HCT116 (cell line): Measurements from ENCODE around the gene CD83. TPM values are rescaled to one million over a fixed set of nuclear protein-coding genes. Genes with fewer than 3 reads are reported as not detected.

Experiments used
- ATAC-seq: fragments of 200-7000 bp; cut with Tn5 transposase; 2 replicates; pipeline ENCODE4 v1.9.1; 2020; ENCODE audit warnings: mild to moderate bottlenecking, moderate library complexity
- BruUV-seq: library from RNA; stranded (reverse); fragments of 400-500 nt; replicated peaks from 2 replicates; lab custom pipeline; 2021; lab: Mats Ljungman, UMichigan
- CTCF ChIA-PET: fragments of 300-600 bp; sonication (Branson Sonifier 250); formaldehyde crosslinking; loops from one replicate; lab custom pipeline; 2021; ENCODE audit warnings: antibody characterized with exemption; lab: Charles Lee
- POLR2A ChIA-PET: fragments of 300-600, 350-600 bp; sonication (Branson Sonifier 250); formaldehyde crosslinking; loops from one replicate; lab custom pipeline; 2021; ENCODE audit warnings: antibody characterized with exemption; lab: Charles Lee
- RAD21 ChIA-PET, 2 experiments: fragments of 300-600 bp; sonication (Branson Sonifier 250); formaldehyde crosslinking; loops; one replicate each; lab custom pipeline; 2023; ENCODE audit warnings: low total read pairs in 2 of 2; ENCODE audit not compliant: uncharacterized antibody in 2 of 2, unreplicated experiment in 2 of 2, low non-redundant PET in 1 of 2; lab: Charles Lee
- DNase-seq: peaks from one replicate; pipeline ENCODE4 v3.0.0-alpha.2; 2010; ENCODE audit warnings: low read depth, low spot score
- H2AFZ ChIP-seq: fragments of 200-600 bp; shearing (Covaris generic), sonication (generic); 2 replicates; pipeline ENCODE4 v1.6.1; 2017; ENCODE audit warnings: low read depth, mixed run types, mixed read lengths, antibody characterized with exemption, low read length; ENCODE audit not compliant: poor library complexity, severe bottlenecking
- H3K27ac ChIP-seq: 2 replicates; pipeline ENCODE4 v1.5.1; 2012; ENCODE audit warnings: low read depth, low read length
- H3K27me3 ChIP-seq: fragments of 200-600 bp; sonication (generic); 2 replicates; pipeline ENCODE4 v1.6.1; 2016; ENCODE audit warnings: mixed run types, low read length, mixed read lengths; ENCODE audit not compliant: insufficient read depth
- H3K36me3 ChIP-seq, 2 experiments: fragments of 200-500 bp in 1 of 2; fragments of 200-600 bp in 1 of 2; sonication (Bioruptor generic) in 1 of 2; sonication (generic) in 1 of 2; 2 replicates each; pipeline versions ENCODE4 v1.5.1 to v1.6.1; 2014 to 2016; ENCODE audit warnings: low read length in 2 of 2, inconsistent platforms in 1 of 2, mixed read lengths in 1 of 2, mixed run types in 1 of 2; ENCODE audit not compliant: insufficient read depth in 2 of 2, control insufficient read depth in 1 of 2
- H3K4me1 ChIP-seq, 2 experiments: fragments of 200-600 bp in 1 of 2; sonication (generic) in 1 of 2; 2 replicates each; pipeline versions ENCODE4 v1.5.1 to v1.6.1; 2012 to 2017; ENCODE audit warnings: low read length in 2 of 2, inconsistent platforms in 1 of 2, mild to moderate bottlenecking in 1 of 2, mixed read lengths in 1 of 2, mixed run types in 1 of 2, moderate library complexity in 1 of 2; ENCODE audit not compliant: insufficient read depth in 2 of 2, control insufficient read depth in 1 of 2
- H3K4me2 ChIP-seq: fragments of 200-600 bp; sonication (generic); 2 replicates; pipeline ENCODE4 v1.6.1; 2017; ENCODE audit warnings: mixed run types, low read length, mixed read lengths
- H3K4me3 ChIP-seq, 2 experiments: fragments of 200-600 bp in 1 of 2; sonication (generic) in 1 of 2; replicated peaks in 1 of 2; 2 replicates each; pipeline ENCODE4 v1.5.1; 2011 to 2016; ENCODE audit warnings: low read length in 2 of 2, control low read depth in 1 of 2, low read depth in 1 of 2, mild to moderate bottlenecking in 1 of 2, mixed read lengths in 1 of 2, mixed run types in 1 of 2
- H3K79me2 ChIP-seq: fragments of 200-600 bp; sonication (generic); 2 replicates; pipeline ENCODE4 v1.6.1; 2017; ENCODE audit warnings: mild to moderate bottlenecking, mixed run types, low read length, moderate library complexity, mixed read lengths; ENCODE audit not compliant: insufficient read depth
- H3K9ac ChIP-seq: fragments of 200-600 bp; sonication (generic); 2 replicates; pipeline ENCODE4 v1.6.1; 2016; ENCODE audit warnings: low read length, mixed read lengths
- H3K9me2 ChIP-seq: fragments of 200-600 bp; sonication (generic), shearing (Covaris generic); 2 replicates; pipeline ENCODE4 v1.6.1; 2017; ENCODE audit warnings: mixed run types, mild to moderate bottlenecking, moderate library complexity; ENCODE audit not compliant: insufficient read depth
- H3K9me3 ChIP-seq, 2 experiments: fragments of 200-500 bp in 1 of 2; fragments of 200-600 bp in 1 of 2; sonication (Bioruptor generic) in 1 of 2; sonication (generic) in 1 of 2; 2 replicates each; pipeline ENCODE4 v1.6.1; 2014 to 2017; ENCODE audit warnings: low read length in 2 of 2, mixed read lengths in 2 of 2, inconsistent platforms in 1 of 2, low read depth in 1 of 2, mild to moderate bottlenecking in 1 of 2, mixed run types in 1 of 2, moderate library complexity in 1 of 2; ENCODE audit not compliant: control insufficient read depth in 1 of 2, insufficient read depth in 1 of 2
- H4K20me1 ChIP-seq: fragments of 200-600 bp; sonication (generic), shearing (Covaris generic); 2 replicates; pipeline ENCODE4 v1.6.1; 2017; ENCODE audit warnings: mixed run types, mild to moderate bottlenecking, moderate library complexity; ENCODE audit not compliant: insufficient read depth
- CBX3 ChIP-seq: IDR thresholded peaks from 2 replicates; pipeline ENCODE4 v1.6.1; 2012; ENCODE audit warnings: low read depth
- CEBPB ChIP-seq: IDR thresholded peaks from 2 replicates; pipeline ENCODE4 v1.6.1; 2012; ENCODE audit warnings: low read depth
- EGR1 ChIP-seq: IDR thresholded peaks from 2 replicates; pipeline ENCODE4 v1.6.1; 2012; ENCODE audit warnings: low read depth
- ELF1 ChIP-seq: IDR thresholded peaks from 2 replicates; pipeline ENCODE4 v1.6.1; 2012; ENCODE audit warnings: low read depth, borderline replicate concordance
- EZH2phosphoT487 ChIP-seq: fragments of 200-600 bp; IDR thresholded peaks from 2 replicates; pipeline ENCODE4 v1.6.1; 2018; ENCODE audit warnings: antibody characterized with exemption, borderline replicate concordance
- FOSL1 ChIP-seq: IDR thresholded peaks from 2 replicates; pipeline ENCODE4 v1.6.1; 2012; ENCODE audit warnings: low read depth
- RAD21 ChIP-seq: IDR thresholded peaks from 2 replicates; pipeline ENCODE4 v1.6.1; 2012; ENCODE audit warnings: low read depth, mild to moderate bottlenecking
- SP1 ChIP-seq: IDR thresholded peaks from 2 replicates; pipeline ENCODE4 v1.6.1; 2012; ENCODE audit warnings: low read depth
- SRF ChIP-seq: IDR thresholded peaks from 2 replicates; pipeline ENCODE4 v1.6.1; 2012; ENCODE audit warnings: low read depth
- TCF7L2 ChIP-seq: IDR thresholded peaks from 2 replicates; pipeline ENCODE4 v1.7.0; 2011; ENCODE audit warnings: borderline replicate concordance, inconsistent platforms; ENCODE audit not compliant: insufficient read depth, insufficient read length; ENCODE audit errors: extremely low read depth
- ZFX ChIP-seq: fragments of 450-650 bp; IDR thresholded peaks from 2 replicates; pipeline ENCODE4 v1.6.1; 2017
- intact Hi-C: fragments of 100-400 bp; cut with micrococcal nuclease; formaldehyde crosslinking; loops from 2 replicates; pipeline ENCODE4 v1.10.0; 2022
- total RNA-seq: library from RNA; stranded (reverse); gene quantifications from one replicate; pipeline ENCODE4 v1.2.1, GENCODE V29; 2021; ENCODE audit not compliant: unreplicated experiment
- TF ChIP-seq, protein P1 (sequence below): IDR thresholded peaks from 2 replicates; pipeline ENCODE4 v1.6.1; 2012
- TF ChIP-seq, protein P2 (sequence below): IDR thresholded peaks from 2 replicates; pipeline ENCODE4 v1.6.1; 2012; ENCODE audit warnings: low read depth
- TF ChIP-seq, protein P3 (sequence below), 3 experiments: fragments of 200-600 bp in 1 of 3; sonication (generic) in 1 of 3; IDR thresholded peaks in 2 of 3; conservative IDR thresholded peaks in 1 of 3; 2 replicates each; pipeline ENCODE4 v1.5.1; 2012 to 2017; ENCODE audit warnings: low read depth in 2 of 3, low read length in 2 of 3, antibody characterized with exemption in 1 of 3, borderline replicate concordance in 1 of 3, control low read depth in 1 of 3, mild to moderate bottlenecking in 1 of 3, mixed read lengths in 1 of 3, mixed run types in 1 of 3, moderate library complexity in 1 of 3; ENCODE audit not compliant: insufficient read depth in 1 of 3

The CD83 gene
- total RNA-seq, 1 experiment from 2014 or later, result 6.0 TPM

DNA sequence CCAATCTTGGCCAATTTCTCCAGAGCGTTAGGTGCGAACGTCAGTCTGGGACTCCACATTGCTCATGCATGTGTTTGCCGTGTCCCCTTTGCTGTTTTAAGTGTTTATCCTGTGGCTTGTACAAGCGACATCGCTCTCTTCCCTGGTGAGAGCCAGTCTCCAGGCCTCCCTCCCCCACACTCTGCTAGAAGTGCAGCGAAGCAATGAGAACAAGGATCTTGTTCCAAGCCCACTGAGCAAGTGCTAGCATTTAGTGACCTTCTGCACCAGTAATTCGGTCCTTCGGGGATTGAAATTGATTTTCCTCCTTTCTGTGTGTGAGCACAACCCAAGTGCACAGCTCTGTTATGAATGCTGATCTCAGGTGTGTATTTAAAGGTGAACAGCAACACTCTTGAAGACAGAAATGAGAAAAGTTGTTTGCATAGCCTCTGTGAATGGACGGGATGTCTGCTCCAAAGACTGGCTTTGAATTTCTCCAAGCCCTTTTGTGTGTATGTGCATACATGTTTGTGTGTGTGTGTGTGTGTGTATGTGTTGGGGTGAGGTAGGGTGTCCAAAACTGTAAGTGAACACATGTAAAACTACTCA, 29.0 kb downstream of the CD83 start:
- ATAC-seq (no peak), DNase-seq (no peak)
- POLR2A ChIA-PET, result no interaction called here
- TF ChIP-seq RAD21 (no peak), SRF (no peak), SP1 (no peak), EGR1 (no peak), ELF1 (no peak), CEBPB (no peak), CBX3 (no peak)
- TF ChIP-seq, protein P1, sequence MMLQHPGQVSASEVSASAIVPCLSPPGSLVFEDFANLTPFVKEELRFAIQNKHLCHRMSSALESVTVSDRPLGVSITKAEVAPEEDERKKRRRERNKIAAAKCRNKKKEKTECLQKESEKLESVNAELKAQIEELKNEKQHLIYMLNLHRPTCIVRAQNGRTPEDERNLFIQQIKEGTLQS, result no peak
- no peaks in the 10 kb centered on the region for H3K4me1 ChIP-seq
- no peaks in the 10 kb centered on the region for H3K27me3 ChIP-seq
- no peak overlapping the region for H3K27ac ChIP-seq
- intact Hi-C loops, result no loop called here
- RAD21 ChIA-PET, result no interaction called here
- BruUV-seq, result no TSS peak
- no peaks in the 10 kb centered on the region for H3K9me2 ChIP-seq
- no peak overlapping the region for H2AFZ ChIP-seq
- H3K4me3 ChIP-seq, result no peak overlapping the region
- no peak overlapping the region for H3K4me2 ChIP-seq
- H3K79me2 ChIP-seq, result no peaks in the 10 kb centered on the region
- H3K36me3 ChIP-seq, result no peaks in the 10 kb centered on the region
- no peak overlapping the region for H3K9ac ChIP-seq
- no peaks in the 10 kb centered on the region for H4K20me1 ChIP-seq
- H3K9me3 ChIP-seq, result no peaks in the 10 kb centered on the region
- CTCF ChIA-PET, result interaction anchor here (1.3 kb wide), 1 partner anchor 238 kb away, joined by 4 read pairs; no protein-coding TSS in a partner anchor

DNA sequence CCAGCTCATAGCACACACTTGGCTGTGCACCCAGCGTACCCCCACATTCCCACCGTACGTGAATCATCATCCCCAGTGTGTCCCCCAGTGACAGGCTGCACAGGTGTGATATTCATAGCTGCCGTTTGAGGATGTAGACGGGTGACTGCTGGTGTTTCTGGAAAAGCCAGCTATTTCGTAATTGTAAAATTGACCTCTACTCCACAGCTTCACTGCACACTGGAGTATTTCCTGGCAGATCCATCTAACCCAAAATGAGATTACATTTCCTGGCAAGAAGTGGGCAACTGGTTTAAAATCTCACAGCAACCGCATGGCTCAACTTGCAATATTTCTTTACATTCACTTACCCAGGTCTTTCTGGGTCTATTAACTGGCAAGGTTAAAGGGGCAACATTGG, 30.3 kb downstream of the CD83 start:
- Histone ChIP-seq H4K20me1 (no peaks in the 10 kb centered on the region), H3K4me3 (no peak overlapping the region), H3K9ac (no peak overlapping the region), H3K9me3 (no peaks in the 10 kb centered on the region), H3K27ac (no peak overlapping the region), H2AFZ (no peak overlapping the region), H3K27me3 (no peaks in the 10 kb centered on the region), H3K36me3 (no peaks in the 10 kb centered on the region), H3K4me1 (no peaks in the 10 kb centered on the region), H3K9me2 (no peaks in the 10 kb centered on the region), H3K4me2 (no peak overlapping the region), H3K79me2 (no peaks in the 10 kb centered on the region)
- intact Hi-C loops, result no loop called here
- TF ChIP-seq SRF (no peak), TCF7L2 (no peak), EZH2phosphoT487 (no peak), ZFX (no peak), FOSL1 (no peak), RAD21 (no peak)
- TF ChIP-seq, protein P2, sequence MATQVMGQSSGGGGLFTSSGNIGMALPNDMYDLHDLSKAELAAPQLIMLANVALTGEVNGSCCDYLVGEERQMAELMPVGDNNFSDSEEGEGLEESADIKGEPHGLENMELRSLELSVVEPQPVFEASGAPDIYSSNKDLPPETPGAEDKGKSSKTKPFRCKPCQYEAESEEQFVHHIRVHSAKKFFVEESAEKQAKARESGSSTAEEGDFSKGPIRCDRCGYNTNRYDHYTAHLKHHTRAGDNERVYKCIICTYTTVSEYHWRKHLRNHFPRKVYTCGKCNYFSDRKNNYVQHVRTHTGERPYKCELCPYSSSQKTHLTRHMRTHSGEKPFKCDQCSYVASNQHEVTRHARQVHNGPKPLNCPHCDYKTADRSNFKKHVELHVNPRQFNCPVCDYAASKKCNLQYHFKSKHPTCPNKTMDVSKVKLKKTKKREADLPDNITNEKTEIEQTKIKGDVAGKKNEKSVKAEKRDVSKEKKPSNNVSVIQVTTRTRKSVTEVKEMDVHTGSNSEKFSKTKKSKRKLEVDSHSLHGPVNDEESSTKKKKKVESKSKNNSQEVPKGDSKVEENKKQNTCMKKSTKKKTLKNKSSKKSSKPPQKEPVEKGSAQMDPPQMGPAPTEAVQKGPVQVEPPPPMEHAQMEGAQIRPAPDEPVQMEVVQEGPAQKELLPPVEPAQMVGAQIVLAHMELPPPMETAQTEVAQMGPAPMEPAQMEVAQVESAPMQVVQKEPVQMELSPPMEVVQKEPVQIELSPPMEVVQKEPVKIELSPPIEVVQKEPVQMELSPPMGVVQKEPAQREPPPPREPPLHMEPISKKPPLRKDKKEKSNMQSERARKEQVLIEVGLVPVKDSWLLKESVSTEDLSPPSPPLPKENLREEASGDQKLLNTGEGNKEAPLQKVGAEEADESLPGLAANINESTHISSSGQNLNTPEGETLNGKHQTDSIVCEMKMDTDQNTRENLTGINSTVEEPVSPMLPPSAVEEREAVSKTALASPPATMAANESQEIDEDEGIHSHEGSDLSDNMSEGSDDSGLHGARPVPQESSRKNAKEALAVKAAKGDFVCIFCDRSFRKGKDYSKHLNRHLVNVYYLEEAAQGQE, result no peak
- TF ChIP-seq, protein P3, sequence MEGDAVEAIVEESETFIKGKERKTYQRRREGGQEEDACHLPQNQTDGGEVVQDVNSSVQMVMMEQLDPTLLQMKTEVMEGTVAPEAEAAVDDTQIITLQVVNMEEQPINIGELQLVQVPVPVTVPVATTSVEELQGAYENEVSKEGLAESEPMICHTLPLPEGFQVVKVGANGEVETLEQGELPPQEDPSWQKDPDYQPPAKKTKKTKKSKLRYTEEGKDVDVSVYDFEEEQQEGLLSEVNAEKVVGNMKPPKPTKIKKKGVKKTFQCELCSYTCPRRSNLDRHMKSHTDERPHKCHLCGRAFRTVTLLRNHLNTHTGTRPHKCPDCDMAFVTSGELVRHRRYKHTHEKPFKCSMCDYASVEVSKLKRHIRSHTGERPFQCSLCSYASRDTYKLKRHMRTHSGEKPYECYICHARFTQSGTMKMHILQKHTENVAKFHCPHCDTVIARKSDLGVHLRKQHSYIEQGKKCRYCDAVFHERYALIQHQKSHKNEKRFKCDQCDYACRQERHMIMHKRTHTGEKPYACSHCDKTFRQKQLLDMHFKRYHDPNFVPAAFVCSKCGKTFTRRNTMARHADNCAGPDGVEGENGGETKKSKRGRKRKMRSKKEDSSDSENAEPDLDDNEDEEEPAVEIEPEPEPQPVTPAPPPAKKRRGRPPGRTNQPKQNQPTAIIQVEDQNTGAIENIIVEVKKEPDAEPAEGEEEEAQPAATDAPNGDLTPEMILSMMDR (IDR thresholded peaks at IDR 0.05 in 2 of 3, conservative IDR thresholded peaks at IDR 0.05 in 1 of 3; ENCODE audit: borderline replicate concordance in 1 of 3, insufficient read depth in 1 of 3, low read depth in 2 of 3, low read length in 2 of 3), result no peak
- ATAC-seq (no peak), DNase-seq (no peak)
- ChIA-PET POLR2A (no interaction called here), RAD21 (no interaction called here), CTCF (interaction anchor here (0.6 to 1.7 kb wide), 3 partner anchors 32 to 239 kb away, joined by 3 read pairs; no protein-coding TSS in a partner anchor)
- BruUV-seq, result no TSS peak
